Measurements from ENCODE around the gene TCF12.

Gene TCF12

GRCh38 chr15:57327985-57328471 is 409.6 kb downstream of the TCF12 start:
- DNase-seq: no peak

- DNase-seq: no peak
Observed at GRCh38 chr15:57328479-57328878, 410.0 kb downstream of the TCF12 start.

GRCh38 chr15:57328897-57329296 is 410.5 kb downstream of the TCF12 start:
- no peak for DNase-seq

- no peak for DNase-seq
Observed at GRCh38 chr15:57329582-57330367, 411.3 kb downstream of the TCF12 start.

- no peak for DNase-seq
Observed at GRCh38 chr15:57330619-57331340, 412.3 kb downstream of the TCF12 start.

- DNase-seq: no peak
Observed at GRCh38 chr15:57332326-57332725, 413.9 kb downstream of the TCF12 start.

GRCh38 chr15:57333487-57333886 is 415.0 kb downstream of the TCF12 start:
- no peak for DNase-seq

- no peak for DNase-seq
Observed at GRCh38 chr15:57334257-57334656, 415.8 kb downstream of the TCF12 start.

GRCh38 chr15:57335293-57335715 is 416.9 kb downstream of the TCF12 start:
- no peak for DNase-seq

- no peak for DNase-seq
Observed at GRCh38 chr15:57335719-57336118, 417.3 kb downstream of the TCF12 start.

- DNase-seq: peak; percentile 27 to 70
Observed at GRCh38 chr15:57337868-57338411, 419.5 kb downstream of the TCF12 start.

GRCh38 chr15:57339321-57339720 is 420.9 kb downstream of the TCF12 start:
- DNase-seq: no peak

Measured in SHP77 (cell line).